Small intestine (tissue), 7 donors: ENCODE results near the gene SOD1. TPM values are rescaled to one million over a fixed set of nuclear protein-coding genes. Genes with fewer than 3 reads are reported as not detected.
"Not testable (repeated sequence)": the region's sequence is repeated elsewhere in the genome, so short reads cannot be mapped to it uniquely, and the experiment has no call there.

Source experiments
- DNase-seq, 2 donors: peaks; one replicate each; pipeline versions ENCODE4 v3.0.0 to v3.0.0-alpha.2; 2013
- FAIRE-seq: peaks from 2 replicates; lab custom pipeline; 2012; peaks lifted over from hg19 to GRCh38; lab: Jason Lieb, UNC
- H3K27ac ChIP-seq, 3 donors: one replicate each; pipeline ENCODE4 v1.5.1; 2013; ENCODE audit warnings: low read length in 2 of 3, mild to moderate bottlenecking in 2 of 3, control low read depth in 1 of 3, inconsistent platforms in 1 of 3, low read depth in 1 of 3, moderate library complexity in 1 of 3
- H3K27me3 ChIP-seq, 3 donors: one replicate each; pipeline ENCODE4 v1.6.1; 2013; ENCODE audit warnings: low read length in 3 of 3, inconsistent platforms in 1 of 3; ENCODE audit not compliant: control insufficient read depth in 3 of 3, insufficient read depth in 3 of 3
- H3K36me3 ChIP-seq, 3 donors: one replicate each; pipeline ENCODE4 v1.6.1; 2013; ENCODE audit warnings: low read length in 3 of 3, inconsistent platforms in 1 of 3, low read depth in 1 of 3, mild to moderate bottlenecking in 1 of 3, moderate library complexity in 1 of 3; ENCODE audit not compliant: control insufficient read depth in 3 of 3, insufficient read depth in 2 of 3
- H3K4me1 ChIP-seq, 3 donors: one replicate each; pipeline ENCODE4 v1.6.1; 2013; ENCODE audit warnings: low read length in 2 of 3, inconsistent platforms in 1 of 3, low read depth in 1 of 3, mild to moderate bottlenecking in 1 of 3, moderate library complexity in 1 of 3; ENCODE audit not compliant: control insufficient read depth in 3 of 3, insufficient read depth in 2 of 3
- H3K4me3 ChIP-seq, 3 donors: one replicate each; pipeline ENCODE4 v1.5.1; 2013; ENCODE audit warnings: low read length in 3 of 3, control low read depth in 1 of 3, inconsistent platforms in 1 of 3, low read depth in 1 of 3, mild to moderate bottlenecking in 1 of 3, moderate library complexity in 1 of 3
- H3K9me3 ChIP-seq, 2 donors: one replicate each; pipeline ENCODE4 v1.6.1; 2013; ENCODE audit warnings: low read depth in 1 of 2, low read length in 1 of 2; ENCODE audit not compliant: control insufficient read depth in 2 of 2, insufficient read depth in 1 of 2
- WGBS, 3 donors: extraction: QIAGEN DNeasy Blood & Tissue Kit; methylation state at CpG; one replicate each; pipeline ENCODE4 v1.1.7; 2013; 5-methylcytosine and 5-hydroxymethylcytosine counted together
- polyA plus RNA-seq, 4 donors: library from polyadenylated mRNA; stranded (reverse) in 3 of 4; unstranded in 1 of 4; fragments of 200-250 nt in 3 of 4; fragments of 120-200 nt in 1 of 4; gene quantifications; one replicate each; pipeline versions ENCODE4 v1.2.1 to v1.2.3, GENCODE V29; 2013
- donor health status: healthy with polysubstance abuse.
- donor health status: control.
- donor health status: control.
- donor health status: Bipolar disorder and iron deficiency.
- donor health status: healthy.

SOD1 gene
- polyA plus RNA-seq, 4 donors = 163 to 1,515 (median 759) TPM

- Histone ChIP-seq H3K27me3 (no peaks in the 10 kb centered on the region), H3K4me3 (no peak overlapping the region), H3K4me1 (peaks cover 2 to 4% (median 3%) of the 10 kb centered on the region in 3 donors), H3K36me3 (no peaks in the 10 kb centered on the region), H3K9me3 (peaks cover 0 to 15% of the 10 kb centered on the region in 2 donors), H3K27ac (no peak overlapping the region)
- WGBS, 3 donors = 94 to 96% (median 95%) methylated on average over 12 of the region's 12 CpGs
- no peak for FAIRE-seq
- no peak for DNase-seq
These were observed 18.0 kb upstream of the SOD1 start for GRCh38 chr21:31641416-31641922.

DNA sequence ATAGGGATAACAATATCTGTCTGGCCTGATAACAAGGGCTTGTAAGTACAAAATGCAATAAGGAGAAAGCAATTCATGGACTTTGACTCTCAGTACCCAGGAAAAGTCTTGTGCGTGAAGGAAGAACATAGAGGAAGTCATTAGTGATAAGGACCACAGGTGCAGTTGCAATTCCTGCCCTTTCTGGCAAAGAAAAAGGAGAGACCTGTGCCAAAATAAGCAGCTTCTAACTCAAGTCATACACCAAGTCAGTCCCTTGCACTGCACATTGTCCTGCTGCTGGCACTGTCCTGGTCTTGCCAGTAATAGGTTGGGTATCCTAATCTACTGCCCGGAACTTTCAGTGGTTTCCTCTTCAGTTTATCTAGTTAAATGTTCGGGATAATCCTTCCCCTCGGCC, 14.8 kb upstream of the SOD1 start:
- peak; percentile 72 to 94 for DNase-seq
- 15 to 48% (median 28%) methylated on average over 4 of the region's 4 CpGs for WGBS, 3 donors
- Histone ChIP-seq H3K4me1 (peaks cover 2 to 4% (median 3%) of the 10 kb centered on the region in 3 donors), H3K36me3 (no peaks in the 10 kb centered on the region), H3K27ac (peak overlapping the region in 2 of 3 donors; percentile 14 to 82), H3K27me3 (no peaks in the 10 kb centered on the region), H3K9me3 (peaks cover 0 to 2% of the 10 kb centered on the region in 2 donors), H3K4me3 (no peak overlapping the region)
- FAIRE-seq = no peak

DNA sequence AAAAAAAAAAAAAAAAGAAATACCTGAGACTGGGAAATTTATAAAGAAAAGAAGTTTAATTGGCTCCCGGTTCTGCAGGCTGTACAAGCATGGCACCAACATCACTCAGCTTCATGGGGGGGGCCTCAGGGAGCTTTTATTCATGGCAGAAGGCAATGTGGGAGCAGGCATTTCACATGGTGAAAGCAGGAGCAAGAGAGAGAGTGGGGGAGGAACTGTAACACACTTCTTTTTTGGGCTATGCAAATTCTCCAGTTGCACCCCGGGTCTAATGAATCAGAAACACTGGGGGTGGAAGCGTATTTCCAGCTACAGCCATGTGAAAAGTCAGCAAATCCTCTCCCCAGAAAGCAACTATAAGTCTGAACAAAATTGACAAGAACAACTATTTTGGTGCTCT, 11.8 kb upstream of the SOD1 start:
- Histone ChIP-seq H3K27me3 (no peaks in the 10 kb centered on the region), H3K27ac (no peak overlapping the region), H3K4me3 (no peak overlapping the region), H3K36me3 (no peaks in the 10 kb centered on the region), H3K4me1 (peaks cover 2 to 4% (median 3%) of the 10 kb centered on the region in 3 donors), H3K9me3 (no peaks in the 10 kb centered on the region)
- WGBS, 3 donors = 83 to 94% (median 86%) methylated on average over 3 of the region's 3 CpGs
- FAIRE-seq (no peak), DNase-seq (no peak)

GRCh38 chr21:31650930-31651329, 8.6 kb upstream of the SOD1 start:
- Histone ChIP-seq H3K27me3 (no peaks in the 10 kb centered on the region), H3K27ac (no peak overlapping the region), H3K36me3 (no peaks in the 10 kb centered on the region), H3K4me3 (no peak overlapping the region), H3K4me1 (peaks cover 0 to 2% (median 2%) of the 10 kb centered on the region in 3 donors), H3K9me3 (no peaks in the 10 kb centered on the region)
- DNase-seq (no peak), FAIRE-seq (no peak)
- WGBS, 3 donors = 87 to 98% (median 94%) methylated on average over 3 of the region's 3 CpGs

DNA sequence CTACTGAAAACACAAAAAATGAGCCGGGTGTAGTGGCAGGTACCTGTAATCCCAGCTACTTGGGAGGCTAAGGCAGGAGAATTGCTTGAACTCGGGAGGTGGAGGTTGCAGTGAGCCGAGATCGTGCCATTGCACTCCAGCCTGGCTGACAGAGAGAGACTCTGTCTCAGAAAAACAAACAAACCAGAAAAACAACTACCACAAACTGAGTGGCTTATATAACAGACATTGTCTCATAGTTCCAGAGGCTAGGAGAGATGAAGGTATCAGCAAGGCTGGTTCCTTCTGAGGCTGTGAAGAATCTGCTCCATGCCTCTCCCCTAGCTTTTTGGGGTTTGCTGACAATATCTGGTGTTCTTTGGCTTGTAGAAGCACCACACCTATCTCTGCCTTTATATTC, 8.0 kb upstream of the SOD1 start:
- not testable (repeated sequence) for DNase-seq, H3K36me3 ChIP-seq, H3K27ac ChIP-seq, FAIRE-seq, H3K9me3 ChIP-seq, H3K27me3 ChIP-seq, H3K4me3 ChIP-seq, H3K4me1 ChIP-seq
- 86 to 96% (median 89%) methylated on average over 4 of the region's 4 CpGs for WGBS, 3 donors

DNA sequence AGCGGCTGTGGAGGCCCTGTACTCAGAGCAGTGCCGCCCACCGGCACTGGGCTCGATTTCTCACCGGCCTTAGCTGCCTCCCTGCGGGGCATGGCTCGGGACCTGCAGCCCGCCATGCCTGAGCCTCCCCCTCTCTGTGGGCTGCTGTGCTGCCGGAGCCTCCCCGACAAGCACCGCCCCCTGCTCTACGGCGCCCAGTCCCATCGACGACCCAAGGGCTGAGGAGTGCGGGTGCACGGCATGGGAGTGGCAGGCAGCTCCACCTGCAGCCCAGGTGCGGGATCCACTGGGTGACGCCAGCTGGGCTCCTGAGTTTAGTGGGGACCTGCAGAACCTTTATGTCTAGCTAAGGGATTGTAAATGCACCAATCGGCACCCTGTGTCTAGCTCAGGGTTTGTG, 5.2 kb upstream of the SOD1 start:
- 91 to 97% (median 96%) methylated on average over 14 to 20 of the region's 20 CpGs for WGBS, 3 donors
- Histone ChIP-seq H3K4me1 (peaks cover 0 to 6% (median 4%) of the 10 kb centered on the region in 3 donors), H3K9me3 (no peaks in the 10 kb centered on the region), H3K27ac (no peak overlapping the region), H3K4me3 (no peak overlapping the region), H3K36me3 (no peaks in the 10 kb centered on the region), H3K27me3 (no peaks in the 10 kb centered on the region)
- DNase-seq (no peak), FAIRE-seq (no peak)

- H3K4me3 ChIP-seq, H3K9me3 ChIP-seq, H3K27ac ChIP-seq, H3K4me1 ChIP-seq, FAIRE-seq, H3K36me3 ChIP-seq, DNase-seq, H3K27me3 ChIP-seq: not testable (repeated sequence)
- WGBS, 3 donors = 65 to 74% (median 74%) methylated on average over 16 to 19 of the region's 21 CpGs
These were observed 4.5 kb upstream of the SOD1 start for GRCh38 chr21:31654821-31655580.

DNA sequence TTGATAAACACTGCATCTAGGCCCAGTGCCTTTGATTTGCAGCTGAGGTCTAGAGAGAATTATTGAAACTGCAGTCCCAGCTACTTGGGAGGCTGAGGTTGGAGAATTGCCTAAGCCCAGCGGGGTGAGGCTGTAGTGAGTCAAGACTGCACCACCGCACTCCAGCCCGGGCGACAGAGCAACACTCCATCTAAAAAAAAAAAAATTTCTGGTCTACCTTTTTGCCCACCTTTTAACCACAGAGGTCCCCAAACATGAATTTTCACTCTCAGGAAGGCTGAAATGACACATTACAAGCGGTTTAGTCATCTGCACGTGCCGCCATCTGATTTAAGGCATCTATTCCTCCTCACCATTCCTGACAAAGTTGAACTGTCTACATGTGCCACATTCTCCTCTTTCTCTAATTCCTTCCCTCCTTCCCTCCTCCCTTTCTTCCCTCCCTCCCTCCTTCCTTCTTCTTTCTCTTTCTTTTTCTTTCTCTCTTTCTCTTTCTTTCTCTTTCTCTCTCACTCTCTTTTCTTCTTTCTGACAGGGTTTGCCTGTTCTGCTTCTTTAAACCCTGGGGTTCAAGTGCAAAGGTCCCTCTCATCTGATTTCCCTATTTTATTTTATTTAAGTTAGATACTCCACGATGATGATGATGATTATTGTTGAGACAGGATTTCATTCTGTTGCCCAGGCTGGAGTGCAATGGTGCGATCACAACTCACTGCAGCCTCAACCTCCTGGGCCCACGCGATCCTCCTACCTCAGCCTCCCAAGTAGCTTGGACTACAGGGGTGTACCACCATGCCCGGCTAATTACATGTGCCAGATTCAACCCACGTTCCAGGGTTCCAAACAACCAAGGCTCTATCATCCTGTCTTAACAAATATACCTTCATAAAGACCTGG, 3.0 kb upstream of the SOD1 start:
- H3K4me1 ChIP-seq = peaks cover 0 to 6% (median 4%) of the 10 kb centered on the region in 3 donors
- FAIRE-seq = no peak
- H3K4me3 ChIP-seq = no peak overlapping the region
- H3K27me3 ChIP-seq = no peaks in the 10 kb centered on the region
- DNase-seq = no peak
- no peaks in the 10 kb centered on the region for H3K36me3 ChIP-seq
- 77 to 81% (median 78%) methylated on average over 13 of the region's 13 CpGs for WGBS, 3 donors
- H3K27ac ChIP-seq = peak overlapping the region in 2 of 3 donors; percentile 29 to 61
- H3K9me3 ChIP-seq = no peaks in the 10 kb centered on the region
